Measurements from ENCODE around the gene CNOT2. TPM values are rescaled to one million over a fixed set of nuclear protein-coding genes. Genes with fewer than 3 reads are reported as not detected.

CNOT2 gene
- polyA plus RNA-seq, 1 of the 3 experiments (the other 2 are of a cell fraction) = 45.3 TPM

GRCh38 chr12:70334742-70335141, 91.5 kb downstream of the CNOT2 start:
- Histone ChIP-seq H3F3A (replicated peaks; ENCODE audit: insufficient read depth) (peaks cover 9% of the 10 kb centered on the region), H2AFZ (ENCODE audit: low read depth) (no peak overlapping the region), H3K9me3 (no peaks in the 10 kb centered on the region), H3K4me2 (no peak overlapping the region), H3K4me3 (ENCODE audit: low read depth in 2 of 2, low read length in 1 of 2) (no peak overlapping the region), H3K79me2 (ENCODE audit: insufficient read depth) (peaks cover 20% of the 10 kb centered on the region), H3K27me3 (ENCODE audit: insufficient read depth) (no peaks in the 10 kb centered on the region), H3K4me1 (ENCODE audit: control insufficient read depth in 1 of 2, insufficient read depth in 2 of 2, low read depth in 1 of 2, low read length in 1 of 2) (no peaks in the 10 kb centered on the region), H3K9ac (no peak overlapping the region), H3K9me2 (no peaks in the 10 kb centered on the region), H3K36me3 (replicated peaks in 1 of 2; ENCODE audit: control insufficient read depth in 1 of 2, insufficient read depth in 2 of 2, low read length in 1 of 2) (peaks cover 56 to 77% of the 10 kb centered on the region in 2 experiments), H4K20me1 (ENCODE audit: insufficient read depth) (no peaks in the 10 kb centered on the region), H3K27ac (ENCODE audit: low read depth in 2 of 2, low read length in 1 of 2) (no peak overlapping the region)
- no peak for TF ChIP-seq CTCF (IDR thresholded peaks at IDR 0.05)
- TF ChIP-seq RCOR1 (IDR thresholded peaks at IDR 0.05; ENCODE audit: low read length) = no peak
- no peak for TF ChIP-seq JUND (IDR thresholded peaks at IDR 0.05)
- TF ChIP-seq IRF3 (IDR thresholded peaks at IDR 0.05; ENCODE audit: low read depth, low read length) = no peak
- no peak for TF ChIP-seq FOXJ3 (CRISPR knock-in tag; IDR thresholded peaks at IDR 0.05)
- TF ChIP-seq NFIC (IDR thresholded peaks at IDR 0.05; ENCODE audit: borderline replicate concordance) = no peak
- no peak for TF ChIP-seq RFX5 (IDR thresholded peaks at IDR 0.05; ENCODE audit: low read length)
- TF ChIP-seq EP300 (IDR thresholded peaks at IDR 0.05; ENCODE audit: borderline replicate concordance in 1 of 2, low read depth in 1 of 2, low read length in 1 of 2) = no peak
- TF ChIP-seq NRF1 (IDR thresholded peaks at IDR 0.05; ENCODE audit: low read depth, low read length) = no peak
- no peak for TF ChIP-seq POLR2AphosphoS5 (IDR thresholded peaks at IDR 0.05; ENCODE audit: low read depth, low read length)
- no peak for TF ChIP-seq TAF1 (IDR thresholded peaks at IDR 0.05; ENCODE audit: borderline replicate concordance, low read depth, low read length)
- no peak for TF ChIP-seq TEAD4 (IDR thresholded peaks at IDR 0.05; ENCODE audit: borderline replicate concordance, insufficient read depth)
- TF ChIP-seq MAX (IDR thresholded peaks at IDR 0.05; ENCODE audit: low read depth) = no peak
- TF ChIP-seq REST (IDR thresholded peaks at IDR 0.05; ENCODE audit: low read depth, low read length) = no peak
- no peak for TF ChIP-seq YY1 (IDR thresholded peaks at IDR 0.05; ENCODE audit: low read depth)
- TF ChIP-seq RAD21 (IDR thresholded peaks at IDR 0.05; ENCODE audit: low read length) = no peak
- no peak for TF ChIP-seq PBX3 (IDR thresholded peaks at IDR 0.05)
- TF ChIP-seq TCF12 (IDR thresholded peaks at IDR 0.05) = no peak
- ChIA-PET CTCF (interaction anchor here (1.2 kb wide), 1 partner anchor 434 kb away, joined by 5 read pairs; no protein-coding TSS in a partner anchor), POLR2A (interaction anchor here (1.3 kb wide), 1 partner anchor 12 kb away, joined by 3 read pairs; no protein-coding TSS in a partner anchor)
- no peak for DNase-seq
- WGBS (ENCODE audit: low lambda C conversion rate) = 93% methylated on average over 8 of the region's 8 CpGs

Measured in SK-N-SH (cell line).